Ovary (tissue), 3 donors: ENCODE data around the gene BUD23.

Source experiments
- CTCF ChIP-seq, 3 donors: fragments of 450-650 bp in 2 of 3; fragments of 200-600 bp in 1 of 3; IDR thresholded peaks; one replicate each; pipeline versions ENCODE4 v1.5.1 to v1.8.0; 2016 to 2022; ENCODE audit warnings: antibody characterized with exemption in 3 of 3, mild to moderate bottlenecking in 1 of 3
- EP300 ChIP-seq: sonication (generic); formaldehyde crosslinking; IDR thresholded peaks from one replicate; pipeline ENCODE4 v1.6.1; 2017; ENCODE audit warnings: antibody characterized with exemption
- POLR2A ChIP-seq: fragments of 450-650 bp; IDR thresholded peaks from one replicate; pipeline ENCODE4 v1.6.1; 2017; ENCODE audit warnings: antibody characterized with exemption, mild to moderate bottlenecking, moderate library complexity
- donor health status: DM: no; HTN: no; CAD: no.

GRCh38 chr7:73647725-73648592 is 35.4 kb upstream of the BUD23 start:
- TF ChIP-seq EP300 (no peak), CTCF (IDR thresholded peaks at IDR 0.05) (no peak), POLR2A (no peak)
